GM23338 (cell line): ENCODE data around the gene EEF2KMT. TPM values are rescaled to one million over a fixed set of nuclear protein-coding genes. Genes with fewer than 3 reads are reported as not detected.

Experiments used
- ATAC-seq: fragments of 200-7000 bp; cut with Tn5 transposase; 3 replicates; pipeline ENCODE4 v1.9.1; 2020
- DNase-seq: peaks from one replicate; pipeline ENCODE4 v3.0.0-alpha.2; 2015; ENCODE audit warnings: low spot score
- H2AFZ ChIP-seq: fragments of 200-600 bp; sonication (generic); 2 replicates; pipeline ENCODE4 v1.8.0; 2016; ENCODE audit warnings: antibody characterized with exemption, mild to moderate bottlenecking, moderate library complexity
- H3F3A ChIP-seq: fragments of 200-600 bp; sonication (generic); replicated peaks from 2 replicates; pipeline ENCODE4 v1.8.0; 2017; ENCODE audit warnings: antibody characterized with exemption, mixed run types, low read depth
- H3K27ac ChIP-seq: fragments of 200-600 bp; sonication (generic); 2 replicates; pipeline ENCODE4 v1.6.1; 2016; ENCODE audit warnings: low read depth
- H3K27me3 ChIP-seq: fragments of 200-600 bp; sonication (generic); 2 replicates; pipeline ENCODE4 v1.8.0; 2016; ENCODE audit warnings: mild to moderate bottlenecking, mixed run types, moderate library complexity; ENCODE audit not compliant: insufficient read depth
- H3K36me3 ChIP-seq: fragments of 200-600 bp; sonication (generic); 2 replicates; pipeline ENCODE4 v1.8.0; 2016; ENCODE audit warnings: mild to moderate bottlenecking; ENCODE audit not compliant: insufficient read depth
- H3K4me1 ChIP-seq: fragments of 200-600 bp; sonication (generic); 2 replicates; pipeline ENCODE4 v1.8.0; 2016; ENCODE audit warnings: mild to moderate bottlenecking, moderate library complexity; ENCODE audit not compliant: insufficient read depth
- H3K4me2 ChIP-seq: fragments of 200-600 bp; sonication (generic); 2 replicates; pipeline ENCODE4 v1.7.1; 2017; ENCODE audit warnings: mixed run types
- H3K4me3 ChIP-seq: fragments of 200-600 bp; sonication (generic); 2 replicates; pipeline ENCODE4 v1.6.1; 2016; ENCODE audit warnings: mixed run types
- H3K79me2 ChIP-seq: fragments of 200-600 bp; sonication (generic); replicated peaks from 2 replicates; pipeline ENCODE4 v1.8.0; 2017; ENCODE audit warnings: mild to moderate bottlenecking; ENCODE audit not compliant: insufficient read depth
- H3K9me2 ChIP-seq: fragments of 200-600 bp; sonication (generic); 2 replicates; pipeline ENCODE4 v1.8.0; 2017; ENCODE audit not compliant: insufficient read depth
- H4K20me1 ChIP-seq: fragments of 200-600 bp; sonication (generic); replicated peaks from 2 replicates; pipeline ENCODE4 v1.8.0; 2017; ENCODE audit warnings: mild to moderate bottlenecking; ENCODE audit not compliant: insufficient read depth
- H3K27ac Mint-ChIP-seq: 2 replicates; pipeline ENCODE4 v1.8.0; 2020; ENCODE audit warnings: inconsistent platforms, mild to moderate bottlenecking, moderate library complexity, mixed read lengths
- H3K27me3 Mint-ChIP-seq: 3 replicates; pipeline ENCODE4 v1.8.0; 2022; ENCODE audit warnings: low read depth, mild to moderate bottlenecking, moderate library complexity, mixed read lengths, inconsistent platforms; ENCODE audit not compliant: insufficient read depth, poor library complexity
- H3K36me3 Mint-ChIP-seq: 3 replicates; pipeline ENCODE4 v1.8.0; 2021; ENCODE audit warnings: low read depth, mild to moderate bottlenecking, inconsistent platforms, moderate library complexity, mixed read lengths
- H3K4me1 Mint-ChIP-seq: 3 replicates; pipeline ENCODE4 v1.8.0; 2020; ENCODE audit warnings: mild to moderate bottlenecking, inconsistent platforms, mixed read lengths
- H3K4me3 Mint-ChIP-seq: 3 replicates; pipeline ENCODE4 v1.8.0; 2021; ENCODE audit warnings: moderate library complexity, mild to moderate bottlenecking, inconsistent platforms, mixed read lengths
- H3K9me3 Mint-ChIP-seq: 3 replicates; pipeline ENCODE4 v1.8.0; 2020; ENCODE audit warnings: moderate library complexity, mild to moderate bottlenecking, inconsistent platforms, mixed read lengths
- CREB1 ChIP-seq: fragments of 250-450 bp; sonication (Bioruptor Pico); IDR thresholded peaks from 2 replicates; pipeline ENCODE4 v1.5.0; 2020; ENCODE audit warnings: low read depth, mild to moderate bottlenecking, moderate library complexity
- EZH2 ChIP-seq: fragments of 200-600 bp; sonication (generic); IDR thresholded peaks from one replicate; pipeline ENCODE4 v1.8.0; 2017; ENCODE audit warnings: antibody characterized with exemption, mild to moderate bottlenecking, low read depth; ENCODE audit not compliant: unreplicated experiment
- EZH2phosphoT487 ChIP-seq: fragments of 200-600 bp; sonication (generic); IDR thresholded peaks from one replicate; pipeline ENCODE4 v1.8.1; 2018; ENCODE audit warnings: antibody characterized with exemption; ENCODE audit not compliant: unreplicated experiment
- JUNB ChIP-seq: IDR thresholded peaks from one replicate; pipeline ENCODE4 v1.6.1; 2016; ENCODE audit warnings: antibody characterized with exemption; ENCODE audit not compliant: unreplicated experiment
- NANOG ChIP-seq: IDR thresholded peaks from 2 replicates; pipeline ENCODE4 v1.6.1; 2016; ENCODE audit warnings: antibody characterized with exemption, borderline replicate concordance
- POLR2AphosphoS5 ChIP-seq: IDR thresholded peaks from 2 replicates; pipeline ENCODE4 v1.6.1; 2016; ENCODE audit warnings: antibody characterized with exemption, low read depth
- STAT1 ChIP-seq: IDR thresholded peaks from one replicate; pipeline ENCODE4 v1.6.1; 2016; ENCODE audit warnings: antibody characterized with exemption; ENCODE audit not compliant: unreplicated experiment
- ZNF114 ChIP-seq: fragments of 250-450 bp; sonication (Bioruptor Pico); IDR thresholded peaks from 2 replicates; pipeline ENCODE4 v1.5.0; 2020; ENCODE audit warnings: mild to moderate bottlenecking, moderate library complexity
- ZNF331 ChIP-seq: fragments of 250-450 bp; sonication (Bioruptor Pico); IDR thresholded peaks from 2 replicates; pipeline ENCODE4 v1.5.0; 2020; ENCODE audit warnings: low read depth, mild to moderate bottlenecking, moderate library complexity
- polyA plus RNA-seq: library from polyadenylated mRNA; unstranded; fragments of >200 nt; fragmentation: Nextera tagmentation; extraction: Ambion mirVana; gene quantifications from 2 replicates; pipeline ENCODE4 v1.2.1, GENCODE V29; 2016
- total RNA-seq: library from RNA; depleted of rRNA; stranded (reverse); fragments of >200 nt; shearing (Covaris generic); gene quantifications from 2 replicates; pipeline ENCODE4 v1.2.3, GENCODE V29; 2014
- TF ChIP-seq, protein P1 (sequence below): fragments of 250-450 bp; sonication (Bioruptor Pico); IDR thresholded peaks from 2 replicates; pipeline ENCODE4 v1.5.0; 2020; ENCODE audit warnings: mild to moderate bottlenecking, moderate library complexity
- TF ChIP-seq, protein P2 (sequence below): IDR thresholded peaks from one replicate; pipeline ENCODE4 v1.6.1; 2018; ENCODE audit warnings: antibody characterized with exemption; ENCODE audit not compliant: unreplicated experiment
- TF ChIP-seq, protein P3 (sequence below): IDR thresholded peaks from 2 replicates; pipeline ENCODE4 v1.6.1; 2016; ENCODE audit warnings: antibody characterized with exemption
- TF ChIP-seq, protein P4 (sequence below), 2 experiments: fragments of 200-600 bp in 1 of 2; sonication (generic) in 1 of 2; conservative IDR thresholded peaks; 2 replicates each; pipeline versions ENCODE4 v1.5.1 to v1.6.1; 2016 to 2017; ENCODE audit warnings: antibody characterized with exemption in 2 of 2, low read depth in 2 of 2, mild to moderate bottlenecking in 2 of 2, moderate library complexity in 1 of 2

EEF2KMT gene
- total and polyA plus RNA-seq, 2 experiments from 2014 or later, result 24.0 to 37.1 TPM

DNA sequence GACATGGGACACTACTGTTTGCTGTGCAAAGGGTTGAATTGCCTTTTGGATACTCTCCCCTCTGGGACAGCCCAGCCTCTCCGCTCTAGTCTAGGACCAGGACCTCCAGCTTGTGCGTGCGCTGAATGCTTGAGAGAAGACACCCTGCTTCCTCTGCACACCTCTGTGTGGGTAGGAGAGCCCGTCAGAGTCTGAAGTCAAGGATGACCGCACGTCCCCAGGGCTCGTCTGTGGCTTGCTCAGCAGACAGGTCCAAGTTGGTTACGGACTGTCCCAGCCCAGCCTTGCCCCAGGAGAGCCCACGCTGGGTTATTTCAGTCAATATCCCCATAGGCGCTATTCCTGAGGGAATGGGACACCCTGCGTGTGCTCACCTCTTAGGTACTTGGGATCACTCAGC is 35.5 kb downstream of the EEF2KMT start:
- Histone ChIP-seq H3K27ac (no peak overlapping the region), H3K4me3 (no peak overlapping the region), H2AFZ (no peak overlapping the region), H4K20me1 (no peaks in the 10 kb centered on the region), H3K79me2 (no peaks in the 10 kb centered on the region), H3K27me3 (no peaks in the 10 kb centered on the region), H3K4me1 (peaks cover 20% of the 10 kb centered on the region), H3K4me2 (no peak overlapping the region), H3F3A (peaks cover 10% of the 10 kb centered on the region), H3K36me3 (no peaks in the 10 kb centered on the region), H3K9me2 (no peaks in the 10 kb centered on the region)
- DNase-seq (no peak), ATAC-seq (no peak)
- no peaks in the 10 kb centered on the region for H3K9me3 Mint-ChIP-seq
- no peak overlapping the region for H3K27ac Mint-ChIP-seq
- H3K4me3 Mint-ChIP-seq, result no peak overlapping the region
- peaks cover 28% of the 10 kb centered on the region for H3K4me1 Mint-ChIP-seq
- H3K27me3 Mint-ChIP-seq, result peaks cover 15% of the 10 kb centered on the region
- no peaks in the 10 kb centered on the region for H3K36me3 Mint-ChIP-seq
- TF ChIP-seq, protein P1, sequence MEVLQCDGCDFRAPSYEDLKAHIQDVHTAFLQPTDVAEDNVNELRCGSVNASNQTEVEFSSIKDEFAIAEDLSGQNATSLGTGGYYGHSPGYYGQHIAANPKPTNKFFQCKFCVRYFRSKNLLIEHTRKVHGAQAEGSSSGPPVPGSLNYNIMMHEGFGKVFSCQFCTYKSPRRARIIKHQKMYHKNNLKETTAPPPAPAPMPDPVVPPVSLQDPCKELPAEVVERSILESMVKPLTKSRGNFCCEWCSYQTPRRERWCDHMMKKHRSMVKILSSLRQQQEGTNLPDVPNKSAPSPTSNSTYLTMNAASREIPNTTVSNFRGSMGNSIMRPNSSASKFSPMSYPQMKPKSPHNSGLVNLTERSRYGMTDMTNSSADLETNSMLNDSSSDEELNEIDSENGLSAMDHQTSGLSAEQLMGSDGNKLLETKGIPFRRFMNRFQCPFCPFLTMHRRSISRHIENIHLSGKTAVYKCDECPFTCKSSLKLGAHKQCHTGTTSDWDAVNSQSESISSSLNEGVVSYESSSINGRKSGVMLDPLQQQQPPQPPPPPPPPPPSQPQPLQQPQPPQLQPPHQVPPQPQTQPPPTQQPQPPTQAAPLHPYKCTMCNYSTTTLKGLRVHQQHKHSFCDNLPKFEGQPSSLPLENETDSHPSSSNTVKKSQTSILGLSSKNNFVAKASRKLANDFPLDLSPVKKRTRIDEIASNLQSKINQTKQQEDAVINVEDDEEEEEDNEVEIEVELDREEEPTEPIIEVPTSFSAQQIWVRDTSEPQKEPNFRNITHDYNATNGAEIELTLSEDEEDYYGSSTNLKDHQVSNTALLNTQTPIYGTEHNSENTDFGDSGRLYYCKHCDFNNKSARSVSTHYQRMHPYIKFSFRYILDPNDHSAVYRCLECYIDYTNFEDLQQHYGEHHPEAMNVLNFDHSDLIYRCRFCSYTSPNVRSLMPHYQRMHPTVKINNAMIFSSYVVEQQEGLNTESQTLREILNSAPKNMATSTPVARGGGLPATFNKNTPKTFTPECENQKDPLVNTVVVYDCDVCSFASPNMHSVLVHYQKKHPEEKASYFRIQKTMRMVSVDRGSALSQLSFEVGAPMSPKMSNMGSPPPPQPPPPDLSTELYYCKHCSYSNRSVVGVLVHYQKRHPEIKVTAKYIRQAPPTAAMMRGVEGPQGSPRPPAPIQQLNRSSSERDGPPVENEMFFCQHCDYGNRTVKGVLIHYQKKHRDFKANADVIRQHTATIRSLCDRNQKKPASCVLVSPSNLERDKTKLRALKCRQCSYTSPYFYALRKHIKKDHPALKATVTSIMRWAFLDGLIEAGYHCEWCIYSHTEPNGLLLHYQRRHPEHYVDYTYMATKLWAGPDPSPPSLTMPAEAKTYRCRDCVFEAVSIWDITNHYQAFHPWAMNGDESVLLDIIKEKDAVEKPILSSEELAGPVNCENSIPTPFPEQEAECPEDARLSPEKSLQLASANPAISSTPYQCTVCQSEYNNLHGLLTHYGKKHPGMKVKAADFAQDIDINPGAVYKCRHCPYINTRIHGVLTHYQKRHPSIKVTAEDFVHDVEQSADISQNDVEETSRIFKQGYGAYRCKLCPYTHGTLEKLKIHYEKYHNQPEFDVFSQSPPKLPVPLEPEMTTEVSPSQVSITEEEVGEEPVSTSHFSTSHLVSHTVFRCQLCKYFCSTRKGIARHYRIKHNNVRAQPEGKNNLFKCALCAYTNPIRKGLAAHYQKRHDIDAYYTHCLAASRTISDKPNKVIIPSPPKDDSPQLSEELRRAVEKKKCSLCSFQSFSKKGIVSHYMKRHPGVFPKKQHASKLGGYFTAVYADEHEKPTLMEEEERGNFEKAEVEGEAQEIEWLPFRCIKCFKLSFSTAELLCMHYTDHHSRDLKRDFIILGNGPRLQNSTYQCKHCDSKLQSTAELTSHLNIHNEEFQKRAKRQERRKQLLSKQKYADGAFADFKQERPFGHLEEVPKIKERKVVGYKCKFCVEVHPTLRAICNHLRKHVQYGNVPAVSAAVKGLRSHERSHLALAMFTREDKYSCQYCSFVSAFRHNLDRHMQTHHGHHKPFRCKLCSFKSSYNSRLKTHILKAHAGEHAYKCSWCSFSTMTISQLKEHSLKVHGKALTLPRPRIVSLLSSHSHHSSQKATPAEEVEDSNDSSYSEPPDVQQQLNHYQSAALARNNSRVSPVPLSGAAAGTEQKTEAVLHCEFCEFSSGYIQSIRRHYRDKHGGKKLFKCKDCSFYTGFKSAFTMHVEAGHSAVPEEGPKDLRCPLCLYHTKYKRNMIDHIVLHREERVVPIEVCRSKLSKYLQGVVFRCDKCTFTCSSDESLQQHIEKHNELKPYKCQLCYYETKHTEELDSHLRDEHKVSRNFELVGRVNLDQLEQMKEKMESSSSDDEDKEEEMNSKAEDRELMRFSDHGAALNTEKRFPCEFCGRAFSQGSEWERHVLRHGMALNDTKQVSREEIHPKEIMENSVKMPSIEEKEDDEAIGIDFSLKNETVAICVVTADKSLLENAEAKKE, result no peak
- TF ChIP-seq CREB1 (CRISPR knock-in tag) (no peak), ZNF331 (CRISPR knock-in tag) (no peak), EZH2 (no peak), ZNF114 (no peak), NANOG (no peak), POLR2AphosphoS5 (no peak), EZH2phosphoT487 (no peak), JUNB (no peak), STAT1 (no peak)
- TF ChIP-seq, protein P2, sequence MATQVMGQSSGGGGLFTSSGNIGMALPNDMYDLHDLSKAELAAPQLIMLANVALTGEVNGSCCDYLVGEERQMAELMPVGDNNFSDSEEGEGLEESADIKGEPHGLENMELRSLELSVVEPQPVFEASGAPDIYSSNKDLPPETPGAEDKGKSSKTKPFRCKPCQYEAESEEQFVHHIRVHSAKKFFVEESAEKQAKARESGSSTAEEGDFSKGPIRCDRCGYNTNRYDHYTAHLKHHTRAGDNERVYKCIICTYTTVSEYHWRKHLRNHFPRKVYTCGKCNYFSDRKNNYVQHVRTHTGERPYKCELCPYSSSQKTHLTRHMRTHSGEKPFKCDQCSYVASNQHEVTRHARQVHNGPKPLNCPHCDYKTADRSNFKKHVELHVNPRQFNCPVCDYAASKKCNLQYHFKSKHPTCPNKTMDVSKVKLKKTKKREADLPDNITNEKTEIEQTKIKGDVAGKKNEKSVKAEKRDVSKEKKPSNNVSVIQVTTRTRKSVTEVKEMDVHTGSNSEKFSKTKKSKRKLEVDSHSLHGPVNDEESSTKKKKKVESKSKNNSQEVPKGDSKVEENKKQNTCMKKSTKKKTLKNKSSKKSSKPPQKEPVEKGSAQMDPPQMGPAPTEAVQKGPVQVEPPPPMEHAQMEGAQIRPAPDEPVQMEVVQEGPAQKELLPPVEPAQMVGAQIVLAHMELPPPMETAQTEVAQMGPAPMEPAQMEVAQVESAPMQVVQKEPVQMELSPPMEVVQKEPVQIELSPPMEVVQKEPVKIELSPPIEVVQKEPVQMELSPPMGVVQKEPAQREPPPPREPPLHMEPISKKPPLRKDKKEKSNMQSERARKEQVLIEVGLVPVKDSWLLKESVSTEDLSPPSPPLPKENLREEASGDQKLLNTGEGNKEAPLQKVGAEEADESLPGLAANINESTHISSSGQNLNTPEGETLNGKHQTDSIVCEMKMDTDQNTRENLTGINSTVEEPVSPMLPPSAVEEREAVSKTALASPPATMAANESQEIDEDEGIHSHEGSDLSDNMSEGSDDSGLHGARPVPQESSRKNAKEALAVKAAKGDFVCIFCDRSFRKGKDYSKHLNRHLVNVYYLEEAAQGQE, result no peak
- TF ChIP-seq, protein P3, sequence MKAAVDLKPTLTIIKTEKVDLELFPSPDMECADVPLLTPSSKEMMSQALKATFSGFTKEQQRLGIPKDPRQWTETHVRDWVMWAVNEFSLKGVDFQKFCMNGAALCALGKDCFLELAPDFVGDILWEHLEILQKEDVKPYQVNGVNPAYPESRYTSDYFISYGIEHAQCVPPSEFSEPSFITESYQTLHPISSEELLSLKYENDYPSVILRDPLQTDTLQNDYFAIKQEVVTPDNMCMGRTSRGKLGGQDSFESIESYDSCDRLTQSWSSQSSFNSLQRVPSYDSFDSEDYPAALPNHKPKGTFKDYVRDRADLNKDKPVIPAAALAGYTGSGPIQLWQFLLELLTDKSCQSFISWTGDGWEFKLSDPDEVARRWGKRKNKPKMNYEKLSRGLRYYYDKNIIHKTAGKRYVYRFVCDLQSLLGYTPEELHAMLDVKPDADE, result no peak
- TF ChIP-seq, protein P4, sequence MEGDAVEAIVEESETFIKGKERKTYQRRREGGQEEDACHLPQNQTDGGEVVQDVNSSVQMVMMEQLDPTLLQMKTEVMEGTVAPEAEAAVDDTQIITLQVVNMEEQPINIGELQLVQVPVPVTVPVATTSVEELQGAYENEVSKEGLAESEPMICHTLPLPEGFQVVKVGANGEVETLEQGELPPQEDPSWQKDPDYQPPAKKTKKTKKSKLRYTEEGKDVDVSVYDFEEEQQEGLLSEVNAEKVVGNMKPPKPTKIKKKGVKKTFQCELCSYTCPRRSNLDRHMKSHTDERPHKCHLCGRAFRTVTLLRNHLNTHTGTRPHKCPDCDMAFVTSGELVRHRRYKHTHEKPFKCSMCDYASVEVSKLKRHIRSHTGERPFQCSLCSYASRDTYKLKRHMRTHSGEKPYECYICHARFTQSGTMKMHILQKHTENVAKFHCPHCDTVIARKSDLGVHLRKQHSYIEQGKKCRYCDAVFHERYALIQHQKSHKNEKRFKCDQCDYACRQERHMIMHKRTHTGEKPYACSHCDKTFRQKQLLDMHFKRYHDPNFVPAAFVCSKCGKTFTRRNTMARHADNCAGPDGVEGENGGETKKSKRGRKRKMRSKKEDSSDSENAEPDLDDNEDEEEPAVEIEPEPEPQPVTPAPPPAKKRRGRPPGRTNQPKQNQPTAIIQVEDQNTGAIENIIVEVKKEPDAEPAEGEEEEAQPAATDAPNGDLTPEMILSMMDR (conservative IDR thresholded peaks at IDR 0.05; ENCODE audit: low read depth in 2 of 2), result no peak
